ENCODE results near the gene DLGAP1. TPM values are rescaled to one million over a fixed set of nuclear protein-coding genes. Genes with fewer than 3 reads are reported as not detected.
"Not testable (repeated sequence)": the region's sequence is repeated elsewhere in the genome, so short reads cannot be mapped to it uniquely, and the experiment has no call there.

DLGAP1 gene
- total RNA-seq, 1 experiment from 2014 or later = not detected

- DNase-seq (ENCODE audit: low spot score) = peak; percentile 93
Observed at GRCh38 chr18:3604498-3605408, 850.4 kb downstream of the DLGAP1 start.

GRCh38 chr18:3604235-3604497 is 850.9 kb downstream of the DLGAP1 start:
- DNase-seq (ENCODE audit: low spot score) = no peak

- DNase-seq (ENCODE audit: low spot score) = peak; percentile 98
Observed at GRCh38 chr18:3603421-3604234, 851.5 kb downstream of the DLGAP1 start.

GRCh38 chr18:3601106-3601755 is 853.9 kb downstream of the DLGAP1 start:
- not testable (repeated sequence) for DNase-seq (ENCODE audit: low spot score)

- DNase-seq (ENCODE audit: low spot score) = no peak
Observed at GRCh38 chr18:3599861-3600260, 855.2 kb downstream of the DLGAP1 start.

GRCh38 chr18:3599195-3599594 is 855.9 kb downstream of the DLGAP1 start:
- DNase-seq (ENCODE audit: low spot score) = no peak

GRCh38 chr18:3598581-3598980 is 856.5 kb downstream of the DLGAP1 start:
- no peak for DNase-seq (ENCODE audit: low spot score)

GRCh38 chr18:3597409-3598357 is 857.4 kb downstream of the DLGAP1 start:
- DNase-seq (ENCODE audit: low spot score) = no peak

- DNase-seq (ENCODE audit: low spot score) = peak; percentile 82
Observed at GRCh38 chr18:3596637-3597384, 858.3 kb downstream of the DLGAP1 start.

GRCh38 chr18:3596324-3596636 is 858.8 kb downstream of the DLGAP1 start:
- no peak for DNase-seq (ENCODE audit: low spot score)

GRCh38 chr18:3595369-3596273 is 859.5 kb downstream of the DLGAP1 start:
- DNase-seq (ENCODE audit: low spot score) = peak; percentile 94

- DNase-seq (ENCODE audit: low spot score) = peak; percentile 58
Observed at GRCh38 chr18:3594760-3595368, 860.2 kb downstream of the DLGAP1 start.

GRCh38 chr18:3593904-3594759 is 861.0 kb downstream of the DLGAP1 start:
- DNase-seq (ENCODE audit: low spot score) = peak; percentile 96

GRCh38 chr18:3593381-3593903 is 861.7 kb downstream of the DLGAP1 start:
- DNase-seq (ENCODE audit: low spot score) = peak; percentile 88

GRCh38 chr18:3592864-3593263 is 862.2 kb downstream of the DLGAP1 start:
- no peak for DNase-seq (ENCODE audit: low spot score)

GRCh38 chr18:3590096-3590630 is 864.9 kb downstream of the DLGAP1 start:
- no peak for DNase-seq (ENCODE audit: low spot score)

GRCh38 chr18:3585656-3586509 is 869.2 kb downstream of the DLGAP1 start:
- DNase-seq (ENCODE audit: low spot score) = peak; percentile 86
